DND-41 (cell line): ENCODE data around the gene ZNF668.

ENCODE experiments used
- ATAC-seq: fragments of 200-7000 bp; cut with Tn5 transposase; 3 replicates; pipeline ENCODE4 v1.9.1; 2021; ENCODE audit warnings: low read depth; ENCODE audit not compliant: insufficient read depth
- DNase-seq: peaks from one replicate; pipeline ENCODE4 v3.0.0-alpha.2; 2020
- H2AFZ ChIP-seq: 2 replicates; pipeline ENCODE4 v1.6.0; 2012; ENCODE audit warnings: low read depth, low read length
- H3K27ac ChIP-seq: 2 replicates; pipeline ENCODE4 v1.5.1; 2012; ENCODE audit warnings: low read length, inconsistent platforms
- H3K27me3 ChIP-seq: fragments of 200-600 bp; sonication (generic); 2 replicates; pipeline ENCODE4 v1.6.0; 2012; ENCODE audit warnings: low read length, mild to moderate bottlenecking, inconsistent platforms; ENCODE audit not compliant: insufficient read depth, poor library complexity
- H3K36me3 ChIP-seq: 2 replicates; pipeline ENCODE4 v1.5.1; 2012; ENCODE audit warnings: low read length, inconsistent platforms; ENCODE audit not compliant: insufficient read depth
- H3K4me1 ChIP-seq: 2 replicates; pipeline ENCODE4 v1.5.1; 2012; ENCODE audit warnings: mild to moderate bottlenecking, low read length; ENCODE audit not compliant: insufficient read depth
- H3K4me2 ChIP-seq: 2 replicates; pipeline ENCODE4 v1.6.0; 2012; ENCODE audit warnings: mild to moderate bottlenecking, moderate library complexity, low read length, inconsistent platforms; ENCODE audit not compliant: insufficient read depth
- H3K4me3 ChIP-seq, 2 experiments: fragments of 200-600 bp in 1 of 2; shearing (Covaris generic) in 1 of 2; 2 replicates each; pipeline ENCODE4 v1.5.1; 2012 to 2016; ENCODE audit warnings: inconsistent platforms in 2 of 2, low read length in 2 of 2, mild to moderate bottlenecking in 2 of 2, low read depth in 1 of 2, moderate library complexity in 1 of 2
- H3K79me2 ChIP-seq: 2 replicates; pipeline ENCODE4 v1.6.0; 2012; ENCODE audit warnings: low read length, inconsistent platforms; ENCODE audit not compliant: insufficient read depth
- H3K9ac ChIP-seq: 2 replicates; pipeline ENCODE4 v1.6.0; 2012; ENCODE audit warnings: low read depth, mild to moderate bottlenecking, inconsistent platforms, low read length, moderate library complexity
- H3K9me3 ChIP-seq: 2 replicates; pipeline ENCODE4 v1.5.1; 2012; ENCODE audit warnings: low read length, moderate library complexity, mild to moderate bottlenecking, inconsistent platforms; ENCODE audit not compliant: insufficient read depth, severe bottlenecking
- H4K20me1 ChIP-seq: 2 replicates; pipeline ENCODE4 v1.6.0; 2012; ENCODE audit warnings: low read length; ENCODE audit not compliant: insufficient read depth
- CTCF ChIP-seq: IDR thresholded peaks from 2 replicates; pipeline ENCODE4 v1.5.1; 2012; ENCODE audit warnings: borderline replicate concordance, low read length, moderate library complexity, mild to moderate bottlenecking; ENCODE audit not compliant: poor library complexity, severe bottlenecking; ENCODE audit errors: extremely low read depth
- EZH2 ChIP-seq: IDR thresholded peaks from 3 replicates; pipeline ENCODE4 v1.6.1; 2012; ENCODE audit warnings: borderline replicate concordance, low read depth, mild to moderate bottlenecking, moderate library complexity, low read length, inconsistent platforms; ENCODE audit not compliant: severe bottlenecking

ZNF668 gene

GRCh38 chr16:31112711-31113110, 38.7 kb upstream of the ZNF668 start:
- Histone ChIP-seq H3K4me3 (no peak overlapping the region), H3K27ac (0 out of 2 replicates have a peak overlapping the region, but pooled peaks have one; percentile 7), H3K36me3 (peaks cover 42% of the 10 kb centered on the region), H3K9me3 (no peaks in the 10 kb centered on the region), H3K79me2 (peaks cover 28% of the 10 kb centered on the region), H4K20me1 (no peaks in the 10 kb centered on the region), H3K9ac (no peak overlapping the region), H3K27me3 (no peaks in the 10 kb centered on the region), H3K4me1 (peaks cover 33% of the 10 kb centered on the region), H3K4me2 (no peak overlapping the region), H2AFZ (no peak overlapping the region)
- no peak for TF ChIP-seq EZH2
- TF ChIP-seq CTCF = no peak
- ATAC-seq (no peak), DNase-seq (no peak)

- H3K9me3 ChIP-seq = no peaks in the 10 kb centered on the region
- no peak overlapping the region for H2AFZ ChIP-seq
- H3K4me3 ChIP-seq = no peak overlapping the region
- H4K20me1 ChIP-seq = no peaks in the 10 kb centered on the region
- ATAC-seq = no peak
- peaks cover 26% of the 10 kb centered on the region for H3K79me2 ChIP-seq
- H3K27me3 ChIP-seq = no peaks in the 10 kb centered on the region
- H3K27ac ChIP-seq = no peak overlapping the region
- no peak overlapping the region for H3K4me2 ChIP-seq
- H3K36me3 ChIP-seq = peaks cover 42% of the 10 kb centered on the region
- H3K9ac ChIP-seq = no peak overlapping the region
- TF ChIP-seq EZH2 (no peak), CTCF (no peak)
- DNase-seq = no peak
- H3K4me1 ChIP-seq = peaks cover 38% of the 10 kb centered on the region
Observed at GRCh38 chr16:31111881-31112466, 37.9 kb upstream of the ZNF668 start.

GRCh38 chr16:31110106-31111034, 36.3 kb upstream of the ZNF668 start:
- Histone ChIP-seq H3K4me2 (peak overlapping the region; percentile 87; the same call in 1 of the 2 replicates), H3K27ac (no peak overlapping the region), H3K4me3 (peak overlapping the region in 1 of 2 experiments; percentile 74; a peak in 1 of 4 replicates)

More at GRCh38 chr16:31110106-31111034, 36.3 kb upstream of the ZNF668 start:
- Histone ChIP-seq H3K9me3 (no peaks in the 10 kb centered on the region), H3K27me3 (no peaks in the 10 kb centered on the region), H3K79me2 (peaks cover 19% of the 10 kb centered on the region), H3K36me3 (peaks cover 42% of the 10 kb centered on the region), H3K4me1 (peaks cover 25% of the 10 kb centered on the region), H4K20me1 (no peaks in the 10 kb centered on the region), H3K9ac (0 out of 2 replicates have a peak overlapping the region, but pooled peaks have one; percentile 85), H2AFZ (no peak overlapping the region)
- TF ChIP-seq EZH2 (no peak), CTCF (no peak)
- DNase-seq = no peak
- no peak for ATAC-seq
